GM12875 (cell line): ENCODE data around the gene YAE1.

ENCODE experiments used
- H3K4me3 ChIP-seq: one replicate; pipeline ENCODE4 v1.5.1; 2011; ENCODE audit warnings: low read depth, low read length, control low read depth
- CTCF ChIP-seq: IDR thresholded peaks from 2 replicates; pipeline ENCODE4 v1.5.1; 2011; ENCODE audit warnings: low read depth, mild to moderate bottlenecking, control low read depth, inconsistent platforms, low read length, moderate library complexity, borderline replicate concordance; ENCODE audit not compliant: insufficient read depth

Gene YAE1

DNA sequence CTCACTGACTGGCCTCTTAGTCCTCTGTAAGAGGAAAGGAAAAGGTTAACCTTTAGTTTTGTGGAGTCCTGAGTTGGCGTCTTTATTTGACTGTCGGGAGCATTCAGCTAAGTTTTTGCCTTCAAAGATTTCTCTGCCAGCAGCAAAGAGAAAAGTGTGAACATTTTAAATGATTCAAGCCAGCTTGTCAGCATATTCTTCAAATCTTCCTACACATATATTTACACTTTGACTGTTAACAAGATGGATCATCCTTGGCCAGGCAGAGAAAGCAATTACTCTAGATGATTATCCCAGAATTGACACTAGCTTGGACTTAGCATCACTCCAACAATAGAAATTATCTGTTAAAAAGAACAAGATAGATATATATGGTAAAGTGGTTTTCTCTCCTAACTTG, 15.8 kb upstream of the YAE1 start:
- H3K4me3 ChIP-seq: no peak overlapping the region
- TF ChIP-seq CTCF: no peak

- no peak for TF ChIP-seq CTCF
- no peak overlapping the region for H3K4me3 ChIP-seq
Observed at GRCh38 chr7:39553436-39553835, 12.8 kb upstream of the YAE1 start.

GRCh38 chr7:39554583-39555165, 11.5 kb upstream of the YAE1 start:
- TF ChIP-seq CTCF: no peak
- H3K4me3 ChIP-seq: no peak overlapping the region

GRCh38 chr7:39557222-39557621, 9.0 kb upstream of the YAE1 start:
- no peak overlapping the region for H3K4me3 ChIP-seq
- no peak for TF ChIP-seq CTCF

GRCh38 chr7:39557911-39558310, 8.3 kb upstream of the YAE1 start:
- TF ChIP-seq CTCF: no peak
- H3K4me3 ChIP-seq: no peak overlapping the region

DNA sequence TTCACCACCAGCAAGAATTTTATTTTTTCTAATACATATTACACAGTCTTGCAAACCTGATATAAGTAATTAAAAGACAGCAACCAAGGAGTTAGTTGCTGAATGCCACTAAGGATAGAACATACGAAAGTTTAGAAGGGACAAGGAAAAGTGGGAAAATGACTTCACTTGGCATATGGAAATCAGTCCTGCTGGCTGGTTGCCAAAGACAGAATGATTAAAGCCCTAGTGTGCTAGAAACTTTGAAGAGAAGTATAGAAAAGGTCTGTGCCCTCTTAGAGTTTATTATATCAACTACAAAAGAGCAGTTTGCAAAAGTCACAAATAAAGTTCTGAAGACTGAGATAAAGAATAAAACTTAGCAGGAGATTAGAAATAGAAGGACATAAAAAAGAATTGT, 5.8 kb upstream of the YAE1 start:
- H3K4me3 ChIP-seq: no peak overlapping the region
- TF ChIP-seq CTCF: no peak

DNA sequence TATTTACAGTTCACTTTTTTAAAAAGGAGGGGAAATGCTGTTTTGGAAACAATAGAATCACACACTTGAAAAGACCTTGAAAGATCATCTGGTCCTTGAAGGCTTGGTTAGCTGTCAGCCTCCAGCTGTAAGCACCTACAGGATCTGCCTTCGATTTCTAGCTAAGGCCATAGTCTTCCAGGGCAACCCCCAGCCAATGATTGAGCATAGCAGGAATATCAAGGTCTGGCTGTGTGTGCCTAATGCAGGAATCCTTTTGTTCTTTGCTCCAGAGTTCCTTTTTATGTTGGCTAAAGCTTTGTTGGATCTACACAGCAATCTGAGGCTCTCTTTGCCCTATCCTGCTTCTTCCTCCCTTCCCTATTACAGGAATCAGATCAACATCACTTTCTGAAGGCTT, 5.2 kb upstream of the YAE1 start:
- no peak overlapping the region for H3K4me3 ChIP-seq
- TF ChIP-seq CTCF: no peak
